Brain microvascular endothelial cell (primary cell): ENCODE results near the gene MARCHF9.

Source experiments
- DNase-seq: peaks from one replicate; pipeline ENCODE4 v3.0.0-alpha.2; 2020
- H3K27ac ChIP-seq: fragments of 250-450 bp; sonication (Bioruptor Pico); 2 replicates; pipeline ENCODE4 v1.5.1; 2020; ENCODE audit warnings: mild to moderate bottlenecking, moderate library complexity
- H3K27me3 ChIP-seq: fragments of 250-450 bp; sonication (Bioruptor Pico); replicated peaks from 2 replicates; pipeline ENCODE4 v1.5.1; 2020; ENCODE audit warnings: mild to moderate bottlenecking
- H3K36me3 ChIP-seq: fragments of 250-450 bp; sonication (Bioruptor Pico); replicated peaks from 2 replicates; pipeline ENCODE4 v1.5.1; 2020; ENCODE audit warnings: mild to moderate bottlenecking
- H3K4me3 ChIP-seq: 2 replicates; pipeline ENCODE4 v1.5.1; 2011; ENCODE audit warnings: low read depth, mild to moderate bottlenecking, control low read depth, low read length, moderate library complexity
- CTCF ChIP-seq: IDR thresholded peaks from 2 replicates; pipeline ENCODE4 v1.5.1; 2011; ENCODE audit warnings: low read depth, mild to moderate bottlenecking, moderate library complexity, low read length, control low read depth, inconsistent platforms; ENCODE audit errors: missing control alignments
- in situ Hi-C: cut with HindIII; loops from 2 replicates; pipeline ENCODE4 v1.10.0; 2017; ENCODE audit warnings: low sequenced_read_pairs, low pct_ligation_motif_present

Gene MARCHF9

GRCh38 chr12:57808351-57808750 lies 53.4 kb downstream of the MARCHF9 start:
- in situ Hi-C loops, result no loop called here
- Histone ChIP-seq H3K4me3 (no peak overlapping the region), H3K27me3 (no peaks in the 10 kb centered on the region), H3K36me3 (peaks cover 4% of the 10 kb centered on the region), H3K27ac (no peak overlapping the region)
- DNase-seq, result no peak
- TF ChIP-seq CTCF, result no peak

- in situ Hi-C loops, result no loop called here
- Histone ChIP-seq H3K4me3 (no peak overlapping the region), H3K36me3 (peaks cover 4% of the 10 kb centered on the region), H3K27ac (no peak overlapping the region), H3K27me3 (no peaks in the 10 kb centered on the region)
- no peak for DNase-seq
- TF ChIP-seq CTCF, result no peak
Observed at GRCh38 chr12:57809425-57809824, 54.5 kb downstream of the MARCHF9 start.
